Lung microvascular endothelial cell (primary cell): ENCODE measurements around the gene FAM53B. TPM values are rescaled to one million over a fixed set of nuclear protein-coding genes. Genes with fewer than 3 reads are reported as not detected.

Experiments used
- DNase-seq, 2 donors: peaks; one replicate each; pipeline versions ENCODE4 v3.0.0 to v3.0.0-alpha.2; 2010; ENCODE audit warnings: low read depth in 2 of 2
- total RNA-seq: library from RNA; depleted of rRNA; stranded (reverse); fragments of >200 nt; gene quantifications from 2 replicates; pipeline ENCODE4 v1.2.1, GENCODE V29; 2014

Gene FAM53B
- total RNA-seq, 1 donor from 2014 or later, result 10.3 TPM

DNA sequence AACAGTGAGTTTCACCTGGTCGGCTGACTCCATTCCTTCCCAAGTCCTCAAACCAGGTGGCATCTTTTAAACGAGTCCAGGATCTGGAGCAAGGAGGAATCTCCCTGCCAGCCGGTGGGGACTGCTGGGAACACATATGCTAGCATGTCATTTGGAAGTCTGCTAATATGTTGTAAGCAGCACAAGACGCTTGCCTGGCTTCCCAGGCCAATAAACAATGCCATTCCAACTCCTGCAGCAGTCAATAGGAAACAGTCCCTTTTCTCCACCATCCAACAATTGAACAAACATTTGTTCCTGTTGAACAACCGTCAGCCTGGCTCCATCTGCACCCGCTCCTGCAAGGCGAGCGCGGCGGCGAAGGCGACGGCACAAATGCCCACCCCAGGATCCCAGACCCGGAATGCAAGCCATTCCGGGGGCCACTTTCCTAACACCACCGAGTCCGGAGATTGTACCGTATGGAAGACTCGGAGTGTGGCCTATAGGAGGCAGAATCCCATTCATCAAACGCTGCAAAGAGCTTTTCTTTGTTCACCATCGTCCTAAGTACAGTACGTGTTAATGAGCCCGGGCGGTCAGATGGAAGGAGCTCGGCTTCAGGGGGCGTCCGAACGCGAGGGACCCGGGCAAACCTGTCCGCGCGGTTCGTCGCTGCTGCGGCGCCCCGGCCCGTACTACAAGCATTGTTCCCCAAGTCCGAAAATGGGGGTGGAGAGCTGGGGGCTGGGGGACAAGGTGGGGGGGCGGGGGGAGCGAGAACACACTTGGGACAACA, 1.6 kb downstream of the FAM53B start:
- peak; percentile 64 to 72 for DNase-seq

- no peak for DNase-seq
Measured at GRCh38 chr10:124741922-124742412, 2.2 kb downstream of the FAM53B start.

DNA sequence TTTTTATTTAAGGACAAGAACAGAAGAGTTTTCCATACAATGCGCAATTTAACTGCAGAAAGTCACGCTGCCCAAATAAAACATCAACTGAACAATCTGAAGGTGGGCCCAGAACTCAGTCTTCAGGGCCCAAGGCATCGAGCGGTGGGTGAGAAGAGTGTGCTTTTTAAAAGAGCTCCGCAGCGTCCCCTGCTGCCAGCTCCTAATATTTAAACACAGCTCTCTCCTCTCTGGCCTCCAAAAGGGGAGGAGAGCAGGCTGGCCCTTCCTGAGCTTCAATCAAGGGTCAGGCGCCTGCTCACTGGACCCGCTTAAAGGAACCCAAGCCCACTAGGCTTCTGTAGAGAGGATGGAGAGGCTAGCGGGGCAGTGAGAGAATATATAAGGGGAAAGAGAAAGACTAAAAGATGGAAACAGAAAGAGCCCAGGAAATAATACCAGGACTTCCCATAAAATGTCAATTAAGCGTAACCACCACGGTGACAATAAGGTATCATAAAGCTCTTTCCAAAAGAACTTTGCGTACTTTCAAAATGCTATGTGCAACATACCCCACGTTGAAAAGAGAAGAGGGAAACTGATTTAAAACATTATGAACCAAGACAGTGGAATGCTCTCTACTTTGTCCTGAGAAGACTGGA, 2.8 kb downstream of the FAM53B start:
- peak; percentile 79 to 81 for DNase-seq

DNA sequence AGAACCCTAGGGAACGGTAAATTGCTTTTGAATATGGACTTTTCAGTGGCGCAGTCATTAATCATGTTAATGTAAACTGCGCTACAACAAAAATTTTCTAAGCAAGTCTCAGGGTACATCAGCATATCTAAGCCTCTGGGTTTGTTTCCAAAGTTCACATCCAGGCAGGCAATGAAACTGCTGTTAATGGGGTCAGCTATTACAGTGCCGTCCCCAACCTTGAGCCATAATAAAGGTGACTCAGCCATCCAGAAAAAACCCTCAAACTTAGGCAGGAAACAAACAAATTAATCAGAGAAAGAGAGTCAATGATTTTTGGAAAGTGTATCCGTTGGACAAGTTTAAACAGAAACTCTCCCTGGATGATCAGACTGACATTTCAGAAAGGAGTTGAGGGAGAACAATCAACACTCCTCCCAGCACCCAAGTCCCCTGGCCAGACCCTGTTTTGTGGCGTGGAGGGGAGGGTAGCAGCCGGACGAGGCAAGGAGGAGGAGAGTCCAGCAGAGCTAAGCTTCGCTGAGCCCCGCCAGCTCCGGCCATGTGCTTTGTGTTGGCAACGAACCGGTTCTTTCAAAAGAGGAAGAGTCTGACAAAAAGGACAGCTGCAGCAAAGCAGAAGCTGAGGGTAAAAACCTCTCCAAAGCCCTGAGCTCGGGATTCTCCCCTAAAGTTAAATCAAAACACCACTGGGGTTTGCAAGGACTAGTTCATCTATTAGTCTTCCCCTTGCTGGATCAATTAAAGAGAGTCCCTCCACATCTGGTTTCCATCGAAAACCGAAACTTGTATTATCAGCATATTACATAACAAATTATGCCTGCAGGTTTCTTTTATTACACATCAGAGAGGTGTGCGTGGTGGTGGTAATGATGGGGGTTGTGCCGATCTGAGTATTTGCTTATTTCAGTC, 3.6 kb downstream of the FAM53B start:
- peak; percentile 36 to 72 for DNase-seq

- no peak for DNase-seq
Measured at GRCh38 chr10:124739986-124740368, 4.2 kb downstream of the FAM53B start.

- DNase-seq, result no peak
Measured at GRCh38 chr10:124739119-124739921, 4.9 kb downstream of the FAM53B start.

DNA sequence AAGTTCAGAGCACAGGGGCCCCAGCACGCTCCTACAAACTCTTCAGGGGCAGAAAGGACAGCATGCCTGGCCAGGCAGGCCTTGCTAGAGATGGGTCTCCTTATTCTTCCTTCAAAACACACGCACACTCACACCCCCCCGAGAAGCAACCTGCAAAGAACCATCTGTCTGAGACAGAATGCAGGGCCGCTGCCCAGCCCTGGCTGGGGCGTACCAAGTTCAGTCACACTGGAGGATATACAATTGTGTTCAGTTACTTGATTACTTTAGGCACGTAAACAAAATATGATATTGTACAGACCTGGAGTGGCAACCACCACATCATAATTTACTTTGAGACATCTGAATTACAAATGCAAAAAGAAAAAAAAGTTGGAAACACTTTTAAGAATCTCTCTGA, 5.7 kb downstream of the FAM53B start:
- no peak for DNase-seq

DNA sequence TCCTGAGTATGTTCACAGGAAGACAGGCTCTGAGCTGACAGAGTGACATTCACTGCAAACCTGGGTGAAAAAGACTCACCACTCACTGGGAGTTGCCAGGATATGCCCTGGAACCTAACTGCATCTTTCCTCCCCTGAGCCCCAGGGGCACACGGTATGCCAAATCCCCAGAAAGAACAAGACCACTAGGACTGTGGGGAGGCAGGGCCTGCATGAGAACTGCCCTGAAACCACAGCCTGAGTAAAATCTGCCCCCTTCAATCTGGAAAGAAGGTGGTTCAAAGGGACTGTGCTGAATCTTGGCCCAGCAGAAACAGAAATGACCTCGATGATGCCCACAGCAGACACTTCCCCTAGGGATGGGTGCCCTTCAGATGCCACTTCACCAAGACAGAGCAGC, 6.5 kb downstream of the FAM53B start:
- no peak for DNase-seq

- DNase-seq, result no peak
Measured at GRCh38 chr10:124737221-124737620, 7.0 kb downstream of the FAM53B start.

DNA sequence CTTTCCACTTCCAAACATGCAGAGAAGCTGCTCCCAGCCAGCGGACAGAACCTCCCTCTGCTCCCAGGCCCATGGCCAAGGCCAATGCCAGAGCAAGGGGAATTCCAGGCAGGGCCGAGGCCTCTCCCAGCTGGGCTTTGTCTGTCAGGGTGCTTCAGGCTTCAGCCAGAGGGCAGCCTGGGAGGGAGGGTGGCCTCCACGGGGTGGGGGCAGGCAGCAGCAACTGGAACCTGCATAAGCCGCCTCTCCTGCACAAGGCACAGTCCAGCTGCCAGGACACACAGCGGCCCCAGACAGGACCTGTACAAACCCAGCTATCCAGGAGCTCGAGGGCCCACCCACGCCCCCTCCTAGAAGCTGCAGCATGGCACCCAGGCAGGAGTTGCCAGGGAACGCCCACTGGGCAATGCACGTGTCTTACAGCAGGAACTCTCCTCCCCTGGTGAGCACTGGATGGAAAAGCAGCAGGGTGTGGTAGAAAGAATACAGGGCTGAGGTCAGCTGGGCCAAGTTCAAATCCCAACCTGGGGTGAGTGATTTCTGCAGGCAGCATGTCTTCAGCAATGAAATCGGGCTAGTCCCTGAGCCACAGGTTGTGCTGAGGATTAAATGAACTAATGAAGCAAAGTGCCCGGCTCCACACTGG, 7.6 kb downstream of the FAM53B start:
- peak; percentile 58 to 67 for DNase-seq

DNA sequence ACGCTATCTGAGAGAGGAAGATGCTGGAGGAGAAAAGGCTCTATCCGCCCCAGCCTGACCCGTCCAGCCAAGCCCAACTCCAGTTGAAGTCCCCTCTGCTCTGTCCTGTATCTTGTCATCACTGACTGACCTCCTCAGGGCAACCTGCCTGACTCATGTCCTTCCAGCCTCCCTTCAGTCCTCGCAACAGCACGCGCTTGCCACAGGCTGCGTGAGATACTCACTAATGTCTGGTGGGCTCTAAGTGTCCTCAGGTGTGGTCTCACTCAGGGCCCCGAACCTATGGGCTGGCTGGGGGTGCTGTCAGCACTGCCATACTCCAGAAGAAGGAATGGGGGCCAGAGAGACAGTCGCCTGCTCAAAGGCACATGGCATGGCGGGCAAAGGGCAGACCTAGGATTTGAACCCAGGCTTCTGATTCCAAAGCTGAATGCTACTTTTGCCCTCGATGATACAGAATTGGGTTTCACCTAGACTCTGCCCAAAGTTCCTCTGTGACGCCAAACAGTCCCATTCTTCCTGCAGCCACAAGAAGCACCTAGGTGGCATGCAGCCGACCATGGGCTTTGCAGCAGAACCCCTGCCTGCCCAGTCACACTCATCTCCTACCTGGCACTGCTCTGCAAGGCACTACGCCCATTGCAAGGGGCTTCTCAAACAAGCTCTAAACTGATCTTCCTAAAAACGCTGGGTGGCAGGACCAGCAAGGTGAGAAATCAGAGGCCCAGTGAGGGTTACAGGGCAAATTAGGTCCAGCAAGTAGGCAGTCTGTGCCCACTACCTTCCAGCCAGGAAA, 8.5 kb downstream of the FAM53B start:
- DNase-seq, result no peak

- DNase-seq, result no peak
Measured at GRCh38 chr10:124734311-124735166, 9.6 kb downstream of the FAM53B start.

DNA sequence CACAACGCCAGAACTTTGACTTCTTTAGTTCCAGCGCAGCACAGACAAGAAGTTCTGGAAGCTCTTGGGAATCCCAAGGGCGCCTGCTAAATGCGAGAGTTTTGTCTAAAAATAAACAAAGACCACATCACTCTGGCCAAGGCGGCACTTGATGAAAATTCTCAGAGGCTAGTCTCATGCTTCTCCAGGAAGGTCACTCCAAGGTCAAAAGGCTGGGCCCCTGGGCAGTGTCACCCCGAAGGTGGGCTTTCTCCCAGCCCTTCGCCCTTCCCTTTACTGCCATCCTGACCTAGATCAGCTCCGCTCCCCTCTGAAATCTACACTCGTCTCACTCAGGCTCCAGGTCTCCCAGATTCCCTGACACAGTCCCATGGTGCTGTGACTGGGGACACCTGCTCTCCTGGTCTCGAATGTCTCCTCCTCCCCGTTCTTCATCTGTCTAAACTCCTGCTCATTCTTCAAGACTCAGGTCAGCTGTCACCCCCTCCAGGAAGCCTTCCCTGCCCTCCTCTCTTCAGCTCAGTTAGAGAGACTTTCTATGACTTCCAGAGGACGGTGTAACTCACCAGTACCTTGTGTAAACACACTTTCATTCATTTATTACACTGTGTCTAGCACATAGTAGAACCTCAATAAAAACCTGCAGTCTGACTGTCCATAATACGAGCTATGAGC, 10.5 kb downstream of the FAM53B start:
- DNase-seq, result no peak

- no peak for DNase-seq
Measured at GRCh38 chr10:124732931-124733570, 11.1 kb downstream of the FAM53B start.

- DNase-seq, result no peak
Measured at GRCh38 chr10:124731551-124731950, 12.6 kb downstream of the FAM53B start.

GRCh38 chr10:124730790-124731189, 13.4 kb downstream of the FAM53B start:
- no peak for DNase-seq

GRCh38 chr10:124728830-124729661, 15.1 kb downstream of the FAM53B start:
- DNase-seq, result no peak
